Liver (tissue), 3 donors: ENCODE measurements around the gene PPP2R2D.

Experiments used
- JUND ChIP-seq, 2 donors: IDR thresholded peaks; 2 replicates each; pipeline ENCODE4 v1.6.1; 2016; ENCODE audit warnings: antibody characterized with exemption in 2 of 2
- RAD21 ChIP-seq, 2 donors: IDR thresholded peaks; 2 replicates each; pipeline ENCODE4 v1.6.1; 2016; ENCODE audit warnings: antibody characterized with exemption in 2 of 2, mild to moderate bottlenecking in 2 of 2
- RXRA ChIP-seq, 2 donors: IDR thresholded peaks; 2 replicates each; pipeline ENCODE4 v1.6.1; 2017 to 2018; ENCODE audit warnings: antibody characterized with exemption in 2 of 2, mild to moderate bottlenecking in 1 of 2
- TF ChIP-seq, protein P1 (sequence below): IDR thresholded peaks from 2 replicates; pipeline ENCODE4 v1.6.1; 2016; ENCODE audit warnings: antibody characterized with exemption, mild to moderate bottlenecking
- TF ChIP-seq, protein P2 (sequence below): fragments of 150-350 bp; IDR thresholded peaks from 2 replicates; pipeline ENCODE4 v1.5.1; 2017; ENCODE audit warnings: improper control_type of control experiment, low read depth, low read length; ENCODE audit not compliant: missing input control
- TF ChIP-seq, protein P3 (sequence below): IDR thresholded peaks from 2 replicates; pipeline ENCODE4 v1.6.1; 2016; ENCODE audit warnings: antibody characterized with exemption
- donor health status: healthy.
- donor health status: healthy.

DNA sequence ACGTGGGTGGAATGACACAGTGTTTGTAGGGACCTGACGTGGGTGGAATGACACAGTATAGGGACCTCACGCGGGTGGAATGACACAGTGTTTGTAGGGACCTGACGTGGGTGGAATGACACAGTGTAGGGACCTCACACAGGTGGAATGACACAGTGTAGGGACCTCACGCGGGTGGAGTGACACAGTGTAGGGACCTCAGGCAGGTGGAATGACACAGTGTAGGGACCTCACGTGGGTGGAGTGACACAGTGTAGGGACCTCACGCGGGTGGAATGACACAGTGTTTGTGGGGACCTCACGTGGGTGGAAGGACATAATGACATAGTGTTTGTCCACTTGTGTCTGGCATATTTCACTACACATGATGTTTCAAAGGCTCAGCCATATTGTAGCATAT, 19.3 kb downstream of the PPP2R2D start:
- TF ChIP-seq, protein P1, sequence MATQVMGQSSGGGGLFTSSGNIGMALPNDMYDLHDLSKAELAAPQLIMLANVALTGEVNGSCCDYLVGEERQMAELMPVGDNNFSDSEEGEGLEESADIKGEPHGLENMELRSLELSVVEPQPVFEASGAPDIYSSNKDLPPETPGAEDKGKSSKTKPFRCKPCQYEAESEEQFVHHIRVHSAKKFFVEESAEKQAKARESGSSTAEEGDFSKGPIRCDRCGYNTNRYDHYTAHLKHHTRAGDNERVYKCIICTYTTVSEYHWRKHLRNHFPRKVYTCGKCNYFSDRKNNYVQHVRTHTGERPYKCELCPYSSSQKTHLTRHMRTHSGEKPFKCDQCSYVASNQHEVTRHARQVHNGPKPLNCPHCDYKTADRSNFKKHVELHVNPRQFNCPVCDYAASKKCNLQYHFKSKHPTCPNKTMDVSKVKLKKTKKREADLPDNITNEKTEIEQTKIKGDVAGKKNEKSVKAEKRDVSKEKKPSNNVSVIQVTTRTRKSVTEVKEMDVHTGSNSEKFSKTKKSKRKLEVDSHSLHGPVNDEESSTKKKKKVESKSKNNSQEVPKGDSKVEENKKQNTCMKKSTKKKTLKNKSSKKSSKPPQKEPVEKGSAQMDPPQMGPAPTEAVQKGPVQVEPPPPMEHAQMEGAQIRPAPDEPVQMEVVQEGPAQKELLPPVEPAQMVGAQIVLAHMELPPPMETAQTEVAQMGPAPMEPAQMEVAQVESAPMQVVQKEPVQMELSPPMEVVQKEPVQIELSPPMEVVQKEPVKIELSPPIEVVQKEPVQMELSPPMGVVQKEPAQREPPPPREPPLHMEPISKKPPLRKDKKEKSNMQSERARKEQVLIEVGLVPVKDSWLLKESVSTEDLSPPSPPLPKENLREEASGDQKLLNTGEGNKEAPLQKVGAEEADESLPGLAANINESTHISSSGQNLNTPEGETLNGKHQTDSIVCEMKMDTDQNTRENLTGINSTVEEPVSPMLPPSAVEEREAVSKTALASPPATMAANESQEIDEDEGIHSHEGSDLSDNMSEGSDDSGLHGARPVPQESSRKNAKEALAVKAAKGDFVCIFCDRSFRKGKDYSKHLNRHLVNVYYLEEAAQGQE, result no peak
- TF ChIP-seq, protein P2, sequence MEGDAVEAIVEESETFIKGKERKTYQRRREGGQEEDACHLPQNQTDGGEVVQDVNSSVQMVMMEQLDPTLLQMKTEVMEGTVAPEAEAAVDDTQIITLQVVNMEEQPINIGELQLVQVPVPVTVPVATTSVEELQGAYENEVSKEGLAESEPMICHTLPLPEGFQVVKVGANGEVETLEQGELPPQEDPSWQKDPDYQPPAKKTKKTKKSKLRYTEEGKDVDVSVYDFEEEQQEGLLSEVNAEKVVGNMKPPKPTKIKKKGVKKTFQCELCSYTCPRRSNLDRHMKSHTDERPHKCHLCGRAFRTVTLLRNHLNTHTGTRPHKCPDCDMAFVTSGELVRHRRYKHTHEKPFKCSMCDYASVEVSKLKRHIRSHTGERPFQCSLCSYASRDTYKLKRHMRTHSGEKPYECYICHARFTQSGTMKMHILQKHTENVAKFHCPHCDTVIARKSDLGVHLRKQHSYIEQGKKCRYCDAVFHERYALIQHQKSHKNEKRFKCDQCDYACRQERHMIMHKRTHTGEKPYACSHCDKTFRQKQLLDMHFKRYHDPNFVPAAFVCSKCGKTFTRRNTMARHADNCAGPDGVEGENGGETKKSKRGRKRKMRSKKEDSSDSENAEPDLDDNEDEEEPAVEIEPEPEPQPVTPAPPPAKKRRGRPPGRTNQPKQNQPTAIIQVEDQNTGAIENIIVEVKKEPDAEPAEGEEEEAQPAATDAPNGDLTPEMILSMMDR, result no peak
- no peak for TF ChIP-seq RAD21 (IDR thresholded peaks at IDR 0.05)
- TF ChIP-seq, protein P3, sequence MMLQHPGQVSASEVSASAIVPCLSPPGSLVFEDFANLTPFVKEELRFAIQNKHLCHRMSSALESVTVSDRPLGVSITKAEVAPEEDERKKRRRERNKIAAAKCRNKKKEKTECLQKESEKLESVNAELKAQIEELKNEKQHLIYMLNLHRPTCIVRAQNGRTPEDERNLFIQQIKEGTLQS, result no peak
- no peak for TF ChIP-seq JUND (IDR thresholded peaks at IDR 0.05)
- TF ChIP-seq RXRA (IDR thresholded peaks at IDR 0.05), result no peak
